Nephron (organoid): ENCODE results near the gene ZFAND3.

Experiments
- H3K27ac Mint-ChIP-seq, 3 experiments: 2 replicates each; pipeline ENCODE4 v1.8.0; 2020; ENCODE audit warnings: mixed read lengths in 3 of 3, mild to moderate bottlenecking in 2 of 3, moderate library complexity in 1 of 3
- H3K27me3 Mint-ChIP-seq: 2 replicates; pipeline ENCODE4 v1.8.0; 2021; ENCODE audit warnings: low read depth, mild to moderate bottlenecking, moderate library complexity, mixed read lengths
- H3K36me3 Mint-ChIP-seq: 2 replicates; pipeline ENCODE4 v1.8.0; 2020; ENCODE audit warnings: low read depth, mixed read lengths
- H3K4me1 Mint-ChIP-seq: 2 replicates; pipeline ENCODE4 v1.8.0; 2020; ENCODE audit warnings: mixed read lengths
- H3K4me3 Mint-ChIP-seq, 3 experiments: 2 replicates each; pipeline ENCODE4 v1.8.0; 2020; ENCODE audit warnings: mild to moderate bottlenecking in 3 of 3, mixed read lengths in 3 of 3, moderate library complexity in 2 of 3
- H3K9me3 Mint-ChIP-seq: 2 replicates; pipeline ENCODE4 v1.8.0; 2020; ENCODE audit warnings: mixed read lengths
- TF ChIP-seq, protein P1 (sequence below), 3 experiments: fragments of 200-600 bp; sonication (generic); IDR thresholded peaks; one replicate each; pipeline ENCODE4 v1.5.0; 2021; ENCODE audit warnings: antibody characterized with exemption in 3 of 3; ENCODE audit not compliant: unreplicated experiment in 3 of 3

The ZFAND3 gene

DNA sequence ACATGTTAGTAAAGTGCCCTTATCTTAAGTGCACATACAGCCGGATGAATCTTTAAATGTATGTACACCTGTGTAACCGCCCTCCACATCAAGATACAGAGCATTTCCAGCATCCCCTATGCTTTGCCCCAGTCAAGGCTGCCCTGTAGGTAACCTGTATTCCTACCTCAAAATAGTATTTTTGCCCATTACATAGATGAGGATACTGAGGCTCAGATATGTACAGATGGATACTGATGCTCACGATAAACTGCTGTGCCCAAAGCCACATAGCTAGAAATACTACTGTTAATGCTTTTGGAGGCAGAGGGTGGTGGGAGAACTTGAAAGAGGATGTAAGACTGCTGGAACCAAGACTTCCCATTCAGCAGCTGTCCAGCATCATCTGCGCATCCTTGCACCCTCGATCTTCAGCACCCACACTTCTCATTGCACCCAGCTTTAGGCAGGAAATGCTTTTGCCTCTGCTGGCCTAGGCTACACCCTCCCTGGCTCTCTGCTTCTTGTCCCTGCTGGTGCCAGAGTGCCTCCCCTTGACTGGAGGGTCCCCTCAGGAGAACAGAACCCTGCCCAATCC, 27.0 kb upstream of the ZFAND3 start:
- Mint-ChIP-seq H3K27me3 (peaks cover 26% of the 10 kb centered on the region), H3K27ac (no peak overlapping the region), H3K4me3 (no peak overlapping the region), H3K36me3 (no peaks in the 10 kb centered on the region), H3K9me3 (no peaks in the 10 kb centered on the region), H3K4me1 (peaks cover 10% of the 10 kb centered on the region)
- TF ChIP-seq, protein P1, sequence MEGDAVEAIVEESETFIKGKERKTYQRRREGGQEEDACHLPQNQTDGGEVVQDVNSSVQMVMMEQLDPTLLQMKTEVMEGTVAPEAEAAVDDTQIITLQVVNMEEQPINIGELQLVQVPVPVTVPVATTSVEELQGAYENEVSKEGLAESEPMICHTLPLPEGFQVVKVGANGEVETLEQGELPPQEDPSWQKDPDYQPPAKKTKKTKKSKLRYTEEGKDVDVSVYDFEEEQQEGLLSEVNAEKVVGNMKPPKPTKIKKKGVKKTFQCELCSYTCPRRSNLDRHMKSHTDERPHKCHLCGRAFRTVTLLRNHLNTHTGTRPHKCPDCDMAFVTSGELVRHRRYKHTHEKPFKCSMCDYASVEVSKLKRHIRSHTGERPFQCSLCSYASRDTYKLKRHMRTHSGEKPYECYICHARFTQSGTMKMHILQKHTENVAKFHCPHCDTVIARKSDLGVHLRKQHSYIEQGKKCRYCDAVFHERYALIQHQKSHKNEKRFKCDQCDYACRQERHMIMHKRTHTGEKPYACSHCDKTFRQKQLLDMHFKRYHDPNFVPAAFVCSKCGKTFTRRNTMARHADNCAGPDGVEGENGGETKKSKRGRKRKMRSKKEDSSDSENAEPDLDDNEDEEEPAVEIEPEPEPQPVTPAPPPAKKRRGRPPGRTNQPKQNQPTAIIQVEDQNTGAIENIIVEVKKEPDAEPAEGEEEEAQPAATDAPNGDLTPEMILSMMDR (IDR thresholded peaks at IDR 0.05; ENCODE audit: unreplicated experiment in 3 of 3): no peak

DNA sequence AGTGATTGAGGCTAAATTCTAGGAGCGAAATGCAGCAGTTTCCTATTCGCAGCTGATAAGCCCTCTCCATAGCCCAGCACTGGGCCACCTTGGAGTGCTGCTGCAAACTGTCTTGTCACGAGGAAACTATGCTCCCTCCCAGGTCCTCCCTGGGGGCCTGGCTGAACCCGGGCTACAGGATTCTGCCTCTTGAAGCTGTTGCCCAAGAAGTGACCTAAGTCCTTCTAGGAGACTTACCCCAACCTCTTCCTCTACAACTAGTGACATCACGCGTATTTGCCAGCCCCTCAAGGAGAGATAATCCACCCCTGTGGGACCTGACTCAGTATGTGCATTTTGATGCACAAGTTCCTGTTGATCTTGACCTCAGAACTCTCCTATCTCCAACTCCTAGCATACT, 26.5 kb upstream of the ZFAND3 start:
- Mint-ChIP-seq H3K27me3 (peaks cover 22% of the 10 kb centered on the region), H3K4me3 (no peak overlapping the region), H3K36me3 (no peaks in the 10 kb centered on the region), H3K4me1 (peaks cover 10% of the 10 kb centered on the region), H3K27ac (no peak overlapping the region), H3K9me3 (no peaks in the 10 kb centered on the region)
- TF ChIP-seq, protein P1 (IDR thresholded peaks at IDR 0.05; ENCODE audit: unreplicated experiment in 3 of 3): no peak

DNA sequence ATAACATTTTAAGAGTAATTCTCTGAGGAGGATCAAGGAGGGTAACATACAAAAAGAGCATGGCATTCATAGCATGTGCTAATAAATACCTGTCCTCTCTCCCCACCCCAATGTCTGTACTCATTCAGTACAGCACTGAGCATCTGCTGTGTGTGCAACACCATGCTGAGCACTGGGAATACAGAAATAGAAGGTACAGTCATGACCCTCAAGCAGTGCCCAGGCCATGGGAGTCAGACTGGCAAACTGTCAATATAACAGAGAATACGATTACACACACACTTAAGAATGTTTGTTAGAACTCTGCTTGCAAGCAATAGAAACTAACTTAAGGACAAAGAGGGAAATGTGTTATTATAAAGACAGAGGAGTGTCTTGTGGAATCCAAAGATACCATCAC, 24.7 kb upstream of the ZFAND3 start:
- TF ChIP-seq, protein P1 (IDR thresholded peaks at IDR 0.05; ENCODE audit: unreplicated experiment in 3 of 3): no peak
- Mint-ChIP-seq H3K9me3 (no peaks in the 10 kb centered on the region), H3K4me1 (peaks cover 18% of the 10 kb centered on the region), H3K27me3 (peaks cover 15% of the 10 kb centered on the region), H3K27ac (no peak overlapping the region), H3K4me3 (no peak overlapping the region), H3K36me3 (no peaks in the 10 kb centered on the region)

DNA sequence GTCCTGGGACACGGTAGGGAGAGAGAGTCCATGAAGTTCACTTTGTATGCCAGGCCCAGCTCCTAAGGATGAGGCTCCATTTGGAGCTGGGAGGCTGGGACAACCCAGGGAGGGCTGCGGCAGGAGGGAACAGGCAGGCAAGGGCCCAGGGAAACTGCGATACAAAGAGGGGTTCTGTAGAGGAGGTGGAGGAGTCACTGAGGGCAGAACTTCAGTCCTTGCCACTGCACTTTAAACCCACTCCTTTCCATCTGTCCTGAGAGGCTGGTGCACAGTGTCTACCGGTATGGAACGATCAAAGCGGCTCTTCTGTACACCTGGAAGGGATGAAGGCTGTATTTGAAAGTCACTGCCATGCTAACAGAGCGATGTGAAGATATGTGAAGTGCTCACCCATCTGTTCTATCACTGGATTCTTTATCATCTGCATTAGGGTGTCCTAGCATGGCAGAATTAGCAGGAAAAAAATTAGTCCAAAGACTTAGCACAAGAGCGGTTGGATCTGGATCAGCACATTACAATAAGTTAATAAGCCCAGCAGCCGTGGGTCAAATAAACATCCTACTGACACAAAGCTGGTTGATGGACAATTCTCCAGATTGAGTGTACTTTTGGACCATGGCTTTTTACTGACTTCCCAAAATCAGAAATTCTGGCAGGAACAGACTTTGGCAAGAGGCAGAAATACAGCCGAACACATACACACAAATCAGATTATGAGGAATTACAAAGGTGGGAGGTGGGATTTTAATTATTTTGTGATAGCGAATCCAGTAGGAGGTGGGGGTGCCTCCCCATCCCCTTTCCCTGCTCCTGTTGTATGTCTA, 20.9 kb upstream of the ZFAND3 start:
- TF ChIP-seq, protein P1 (IDR thresholded peaks at IDR 0.05; ENCODE audit: unreplicated experiment in 3 of 3): no peak
- Mint-ChIP-seq H3K27ac (no peak overlapping the region), H3K4me3 (no peak overlapping the region), H3K36me3 (no peaks in the 10 kb centered on the region), H3K4me1 (peaks cover 8% of the 10 kb centered on the region), H3K27me3 (peaks cover 14% of the 10 kb centered on the region), H3K9me3 (no peaks in the 10 kb centered on the region)

DNA sequence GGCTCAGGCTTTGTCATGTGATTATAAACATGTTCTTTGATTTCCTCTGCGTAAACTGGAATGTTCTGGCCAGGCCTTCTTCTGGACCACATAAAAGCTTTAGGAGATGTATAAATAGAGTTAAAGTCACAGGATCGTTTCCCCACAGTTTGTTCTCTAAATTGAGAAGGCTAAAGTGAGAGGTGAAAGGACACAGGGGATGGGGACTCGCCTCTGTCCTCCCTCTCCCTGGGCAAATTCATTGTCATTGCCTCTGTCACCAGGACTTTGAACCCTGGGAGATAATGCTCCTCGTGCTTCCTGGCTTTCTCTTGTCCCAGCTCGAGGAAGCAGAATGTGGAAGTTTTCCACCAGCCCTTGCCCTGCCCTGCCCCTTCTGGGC, 20.3 kb upstream of the ZFAND3 start:
- no peak overlapping the region for H3K4me3 Mint-ChIP-seq
- no peak overlapping the region for H3K27ac Mint-ChIP-seq
- H3K27me3 Mint-ChIP-seq: peaks cover 14% of the 10 kb centered on the region
- peaks cover 8% of the 10 kb centered on the region for H3K4me1 Mint-ChIP-seq
- H3K36me3 Mint-ChIP-seq: no peaks in the 10 kb centered on the region
- TF ChIP-seq, protein P1 (IDR thresholded peaks at IDR 0.05; ENCODE audit: unreplicated experiment in 3 of 3): no peak
- no peaks in the 10 kb centered on the region for H3K9me3 Mint-ChIP-seq
